ENCODE data around the gene CFAP68. TPM values are rescaled to one million over a fixed set of nuclear protein-coding genes. Genes with fewer than 3 reads are reported as not detected.

Gene CFAP68
- total and polyA plus RNA-seq, 2 of the 13 experiments (the other 11 are each of a cell fraction or from before 2014, with no cell fraction given) = 22.2 to 25.6 TPM

GRCh38 chr11:111870886-111871692 lies 8.3 kb upstream of the CFAP68 start, which contains the start of gene ALG9 (continued):
- TF ChIP-seq ZNF589 (CRISPR knock-in tag; conservative IDR thresholded peaks at IDR 0.05) (no peak), ZNF639 (CRISPR knock-in tag; conservative IDR thresholded peaks at IDR 0.05) (no peak; the same call in 1 of the 2 replicates), CTCF (CRISPR knock-in tag; IDR thresholded peaks at IDR 0.05) (no peak), JARID2 (CRISPR knock-in tag; IDR thresholded peaks at IDR 0.05; ENCODE audit: insufficient replicate concordance) (no peak), ZNF460 (CRISPR knock-in tag; IDR thresholded peaks at IDR 0.05; ENCODE audit: borderline replicate concordance) (no peak), HHEX (CRISPR knock-in tag; IDR thresholded peaks at IDR 0.05) (no peak), KLF13 (CRISPR knock-in tag; IDR thresholded peaks at IDR 0.05) (no peak; the same call in 1 of the 2 replicates), ZNF18 (CRISPR knock-in tag; IDR thresholded peaks at IDR 0.05; ENCODE audit: insufficient replicate concordance) (no peak), REPIN1 (CRISPR knock-in tag; IDR thresholded peaks at IDR 0.05; ENCODE audit: borderline replicate concordance, low read depth) (peak; percentile 48; the same call in 1 of the 2 replicates), ZMAT3 (CRISPR knock-in tag; conservative IDR thresholded peaks at IDR 0.05) (no peak), SP140L (CRISPR knock-in tag; IDR thresholded peaks at IDR 0.05; ENCODE audit: borderline replicate concordance) (no peak), ZNF317 (CRISPR knock-in tag; IDR thresholded peaks at IDR 0.05) (no peak), BRF2 (CRISPR knock-in tag; IDR thresholded peaks at IDR 0.05) (0 out of 2 replicates have a peak, but pooled peaks have one; percentile 57), ERF (CRISPR knock-in tag; IDR thresholded peaks at IDR 0.05) (0 out of 2 replicates have a peak, but pooled peaks have one; percentile 28), ZNF44 (CRISPR knock-in tag; IDR thresholded peaks at IDR 0.05) (0 out of 2 replicates have a peak, but pooled peaks have one; percentile 29), ZNF292 (CRISPR knock-in tag; IDR thresholded peaks at IDR 0.05; ENCODE audit: borderline replicate concordance, low read depth) (peak; percentile 58; the same call in 1 of the 2 replicates), TCF12 (IDR thresholded peaks at IDR 0.05) (no peak), TCF12 (CRISPR knock-in tag; IDR thresholded peaks at IDR 0.05) (0 out of 2 replicates have a peak, but pooled peaks have one; percentile 79), HMG20A (CRISPR knock-in tag; IDR thresholded peaks at IDR 0.05; ENCODE audit: borderline replicate concordance) (no peak), ZBTB25 (CRISPR knock-in tag; IDR thresholded peaks at IDR 0.05) (peak; percentile 63; the same call in 1 of the 2 replicates), ZKSCAN1 (IDR thresholded peaks at IDR 0.05; ENCODE audit: low read length) (no peak), ZNF556 (CRISPR knock-in tag; IDR thresholded peaks at IDR 0.05; ENCODE audit: borderline replicate concordance) (no peak), ZNF337 (CRISPR knock-in tag; IDR thresholded peaks at IDR 0.05; ENCODE audit: borderline replicate concordance, low read depth) (no peak)
